Caco-2 (cell line): ENCODE results near the gene FASTK. TPM values are rescaled to one million over a fixed set of nuclear protein-coding genes. Genes with fewer than 3 reads are reported as not detected.

Experiments
- BruUV-seq: library from RNA; stranded (reverse); fragments of 400-500 nt; replicated peaks from 2 replicates; lab custom pipeline; 2021; lab: Mats Ljungman, UMichigan
- CTCF ChIA-PET: fragments of 300-600 bp; sonication (Branson Sonifier 250); formaldehyde crosslinking; loops from one replicate; lab custom pipeline; 2022; ENCODE audit warnings: antibody characterized with exemption; lab: Charles Lee
- POLR2A ChIA-PET: fragments of 300-600 bp; sonication (Branson Sonifier 250); formaldehyde crosslinking; loops from one replicate; lab custom pipeline; 2022; ENCODE audit warnings: antibody characterized with exemption; lab: Charles Lee
- DNase-seq, 2 experiments: peaks; one replicate each; pipeline versions ENCODE4 v3.0.0 to v3.0.0-alpha.2; 2020 to 2022
- H3K27me3 ChIP-seq: replicated peaks from 2 replicates; pipeline ENCODE4 v1.6.0; 2011; ENCODE audit warnings: low read length; ENCODE audit not compliant: control insufficient read depth, insufficient read depth
- H3K36me3 ChIP-seq: 2 replicates; pipeline ENCODE4 v1.5.1; 2011; ENCODE audit warnings: low read length; ENCODE audit not compliant: control insufficient read depth, insufficient read depth
- H3K4me1 ChIP-seq: fragments of 250-450 bp; sonication (Bioruptor Pico); 2 replicates; pipeline ENCODE4 v1.5.1; 2020; ENCODE audit warnings: mild to moderate bottlenecking
- H3K4me3 ChIP-seq: 2 replicates; pipeline ENCODE4 v1.5.1; 2011; ENCODE audit warnings: low read depth, mild to moderate bottlenecking, control low read depth, low read length
- H3K9me3 ChIP-seq: fragments of 250-450 bp; sonication (Bioruptor Pico); 2 replicates; pipeline ENCODE4 v1.5.1; 2020; ENCODE audit warnings: mild to moderate bottlenecking, moderate library complexity
- H3K27ac Mint-ChIP-seq: one replicate; pipeline ENCODE4 v1.8.0; 2022; ENCODE audit warnings: mixed read lengths; ENCODE audit not compliant: unreplicated experiment
- H3K27me3 Mint-ChIP-seq: one replicate; pipeline ENCODE4 v1.8.0; 2022; ENCODE audit warnings: mixed read lengths; ENCODE audit not compliant: insufficient read depth, unreplicated experiment
- H3K36me3 Mint-ChIP-seq: one replicate; pipeline ENCODE4 v1.8.0; 2022; ENCODE audit warnings: mild to moderate bottlenecking, mixed read lengths; ENCODE audit not compliant: insufficient read depth, unreplicated experiment
- H3K4me1 Mint-ChIP-seq: one replicate; pipeline ENCODE4 v1.8.0; 2022; ENCODE audit warnings: low read depth, mixed read lengths; ENCODE audit not compliant: unreplicated experiment
- H3K4me3 Mint-ChIP-seq: one replicate; pipeline ENCODE4 v1.8.0; 2022; ENCODE audit warnings: mild to moderate bottlenecking, moderate library complexity, mixed read lengths; ENCODE audit not compliant: unreplicated experiment
- H3K9me3 Mint-ChIP-seq: one replicate; pipeline ENCODE4 v1.8.0; 2022; ENCODE audit warnings: mixed read lengths; ENCODE audit not compliant: unreplicated experiment
- intact Hi-C: fragments of 100-400 bp; cut with micrococcal nuclease; formaldehyde crosslinking; loops from one replicate; pipeline ENCODE4 v1.10.0; 2022; ENCODE audit not compliant: unreplicated experiment
- total RNA-seq: library from RNA; stranded (reverse); gene quantifications from 2 replicates; pipeline ENCODE4 v1.2.3, GENCODE V29; 2022
- TF ChIP-seq, protein P1 (sequence below), 2 experiments: fragments of 200-600 bp in 1 of 2; IDR thresholded peaks; 1 replicate in 1 of 2; 2 replicates in 1 of 2; pipeline versions ENCODE4 v1.5.1 to v1.8.0; 2011 to 2022; ENCODE audit warnings: antibody characterized with exemption in 1 of 2, control low read depth in 1 of 2, inconsistent platforms in 1 of 2, low read depth in 1 of 2, low read length in 1 of 2, mild to moderate bottlenecking in 1 of 2, moderate library complexity in 1 of 2; ENCODE audit not compliant: insufficient read depth in 1 of 2, severe bottlenecking in 1 of 2, unreplicated experiment in 1 of 2

Gene FASTK
- total RNA-seq, 1 experiment from 2014 or later = 114 TPM

DNA sequence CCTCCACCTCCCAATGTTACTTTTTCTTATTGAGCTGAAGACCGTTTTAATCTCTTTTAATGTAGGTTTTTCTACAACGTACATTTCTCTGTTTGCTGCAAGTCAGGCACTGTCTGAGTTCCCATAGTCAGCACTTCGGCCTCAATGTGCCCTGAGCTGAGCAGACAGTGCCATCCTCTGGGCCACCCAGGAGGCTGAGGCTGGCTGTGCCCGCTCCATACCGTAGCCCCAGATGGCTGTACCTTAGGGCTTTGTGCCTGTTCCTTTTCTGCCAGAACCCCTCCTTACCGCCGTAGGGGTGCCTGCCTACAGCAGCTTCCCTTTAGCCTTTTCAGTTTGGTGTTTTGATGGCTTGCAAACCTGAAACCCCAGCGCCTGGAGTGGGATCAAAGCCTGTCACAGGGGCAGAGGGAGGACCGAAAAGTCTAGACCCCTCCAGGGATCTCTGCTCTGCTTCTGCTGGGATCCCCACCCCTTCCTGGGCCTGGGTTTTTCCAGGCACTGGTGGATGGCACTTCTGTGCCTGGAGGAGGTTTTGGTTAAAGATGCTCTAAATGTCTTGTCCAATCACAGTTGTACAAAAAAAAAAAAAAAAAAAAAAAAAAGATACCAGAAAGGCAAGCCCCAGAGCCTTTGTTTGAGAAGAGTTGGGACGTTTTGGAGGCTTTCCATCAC is 14.7 kb upstream of the FASTK start:
- H3K36me3 ChIP-seq = peaks cover 1% of the 10 kb centered on the region
- Mint-ChIP-seq H3K27ac (no peak overlapping the region), H3K27me3 (no peaks in the 10 kb centered on the region), H3K9me3 (no peaks in the 10 kb centered on the region), H3K4me3 (no peak overlapping the region), H3K4me1 (peaks cover 7% of the 10 kb centered on the region), H3K36me3 (peaks cover 16% of the 10 kb centered on the region)
- DNase-seq = no peak
- POLR2A ChIA-PET = interaction anchor here (0.5 to 1.5 kb wide), 3 partner anchors 33 to 246 kb away, joined by 3 to 14 read pairs (median 8); partner anchors contain the start of gene CDK5
- H3K4me1 ChIP-seq = 0 out of 2 replicates have a peak, but pooled peaks cover 3% of the 10 kb centered on the region
- H3K27me3 ChIP-seq = no peaks in the 10 kb centered on the region
- TF ChIP-seq, protein P1, sequence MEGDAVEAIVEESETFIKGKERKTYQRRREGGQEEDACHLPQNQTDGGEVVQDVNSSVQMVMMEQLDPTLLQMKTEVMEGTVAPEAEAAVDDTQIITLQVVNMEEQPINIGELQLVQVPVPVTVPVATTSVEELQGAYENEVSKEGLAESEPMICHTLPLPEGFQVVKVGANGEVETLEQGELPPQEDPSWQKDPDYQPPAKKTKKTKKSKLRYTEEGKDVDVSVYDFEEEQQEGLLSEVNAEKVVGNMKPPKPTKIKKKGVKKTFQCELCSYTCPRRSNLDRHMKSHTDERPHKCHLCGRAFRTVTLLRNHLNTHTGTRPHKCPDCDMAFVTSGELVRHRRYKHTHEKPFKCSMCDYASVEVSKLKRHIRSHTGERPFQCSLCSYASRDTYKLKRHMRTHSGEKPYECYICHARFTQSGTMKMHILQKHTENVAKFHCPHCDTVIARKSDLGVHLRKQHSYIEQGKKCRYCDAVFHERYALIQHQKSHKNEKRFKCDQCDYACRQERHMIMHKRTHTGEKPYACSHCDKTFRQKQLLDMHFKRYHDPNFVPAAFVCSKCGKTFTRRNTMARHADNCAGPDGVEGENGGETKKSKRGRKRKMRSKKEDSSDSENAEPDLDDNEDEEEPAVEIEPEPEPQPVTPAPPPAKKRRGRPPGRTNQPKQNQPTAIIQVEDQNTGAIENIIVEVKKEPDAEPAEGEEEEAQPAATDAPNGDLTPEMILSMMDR (IDR thresholded peaks at IDR 0.05; ENCODE audit: insufficient read depth in 1 of 2, low read depth in 1 of 2, low read length in 1 of 2, severe bottlenecking in 1 of 2, unreplicated experiment in 1 of 2) = no peak
- CTCF ChIA-PET = no interaction called here
- H3K4me3 ChIP-seq = no peak overlapping the region
- no TSS peak for BruUV-seq
- intact Hi-C loops = no loop called here
- no peaks in the 10 kb centered on the region for H3K9me3 ChIP-seq

DNA sequence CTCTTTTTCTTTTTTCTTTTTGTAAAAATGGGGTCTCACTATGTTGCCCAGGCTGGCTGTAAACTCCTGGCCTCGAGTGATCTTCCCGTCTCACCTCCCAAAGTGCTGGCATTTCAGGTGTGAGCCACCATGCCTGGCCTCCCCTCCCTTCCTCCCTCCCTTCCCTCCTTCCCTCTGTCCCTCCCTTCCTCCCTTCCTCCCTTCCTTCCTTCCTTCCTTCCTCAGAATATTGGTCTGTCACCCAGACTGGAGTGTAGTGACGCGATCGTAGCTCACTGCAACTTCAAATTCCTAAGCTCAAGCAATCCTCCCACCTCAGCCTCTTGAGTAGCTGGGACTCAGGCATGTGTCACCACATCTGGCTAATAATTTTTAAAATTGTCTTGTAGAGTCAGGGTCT is 14.1 kb upstream of the FASTK start:
- TF ChIP-seq, protein P1 (IDR thresholded peaks at IDR 0.05; ENCODE audit: insufficient read depth in 1 of 2, low read depth in 1 of 2, low read length in 1 of 2, severe bottlenecking in 1 of 2, unreplicated experiment in 1 of 2) = no peak
- Mint-ChIP-seq H3K9me3 (no peaks in the 10 kb centered on the region), H3K27me3 (no peaks in the 10 kb centered on the region), H3K4me1 (peaks cover 11% of the 10 kb centered on the region), H3K4me3 (no peak overlapping the region), H3K36me3 (peaks cover 20% of the 10 kb centered on the region), H3K27ac (no peak overlapping the region)
- peaks cover 1% of the 10 kb centered on the region for H3K36me3 ChIP-seq
- POLR2A ChIA-PET = interaction anchor here (0.5 to 1.5 kb wide), 3 partner anchors 32 to 247 kb away, joined by 3 to 14 read pairs (median 8); partner anchors contain the start of gene CDK5
- H3K9me3 ChIP-seq = no peaks in the 10 kb centered on the region
- CTCF ChIA-PET = no interaction called here
- no peaks in the 10 kb centered on the region for H3K27me3 ChIP-seq
- no TSS peak for BruUV-seq
- H3K4me1 ChIP-seq = 0 out of 2 replicates have a peak, but pooled peaks cover 3% of the 10 kb centered on the region
- intact Hi-C loops = no loop called here
- no peak for DNase-seq
- no peak overlapping the region for H3K4me3 ChIP-seq

DNA sequence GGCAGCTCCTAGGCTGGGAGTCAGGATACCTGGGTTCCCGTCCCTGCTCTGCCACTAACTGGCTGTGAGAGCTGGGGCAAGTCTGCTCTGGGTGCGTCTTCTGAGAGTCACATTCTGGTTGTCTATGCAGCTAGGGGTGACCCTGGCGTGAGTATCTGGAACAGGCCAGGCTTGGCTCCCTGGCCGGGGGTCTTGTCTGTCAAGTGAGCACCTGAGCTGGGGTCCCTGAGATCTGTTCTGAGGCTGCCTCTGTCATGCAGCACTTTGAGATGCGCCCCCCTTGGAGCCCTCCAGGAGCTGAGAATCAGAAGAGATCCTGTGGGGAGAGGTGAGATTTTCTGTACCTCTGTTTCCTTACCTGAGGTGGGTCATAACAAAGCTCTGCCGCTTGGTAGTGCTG is 13.1 kb upstream of the FASTK start:
- TF ChIP-seq, protein P1 (IDR thresholded peaks at IDR 0.05; ENCODE audit: insufficient read depth in 1 of 2, low read depth in 1 of 2, low read length in 1 of 2, severe bottlenecking in 1 of 2, unreplicated experiment in 1 of 2) = no peak
- Mint-ChIP-seq H3K4me3 (no peak overlapping the region), H3K27ac (no peak overlapping the region), H3K4me1 (peaks cover 20% of the 10 kb centered on the region), H3K36me3 (peaks cover 30% of the 10 kb centered on the region), H3K27me3 (no peaks in the 10 kb centered on the region), H3K9me3 (no peaks in the 10 kb centered on the region)
- ChIA-PET POLR2A (interaction anchor here (1.5 kb wide), 1 partner anchor 31 kb away, joined by 8 read pairs; no protein-coding TSS in a partner anchor), CTCF (no interaction called here)
- Histone ChIP-seq H3K4me3 (no peak overlapping the region), H3K27me3 (no peaks in the 10 kb centered on the region), H3K9me3 (no peaks in the 10 kb centered on the region), H3K36me3 (peaks cover 1% of the 10 kb centered on the region), H3K4me1 (0 out of 2 replicates have a peak, but pooled peaks cover 3% of the 10 kb centered on the region)
- intact Hi-C loops = no loop called here
- no peak for DNase-seq
- no TSS peak for BruUV-seq
